B cell (primary cell): ENCODE measurements around the gene A1BG. TPM values are rescaled to one million over a fixed set of nuclear protein-coding genes. Genes with fewer than 3 reads are reported as not detected.

Experiments used
- ATAC-seq: fragments of 200-7000 bp; cut with Tn5 transposase; one replicate; pipeline ENCODE4 v1.10.0; 2021; ENCODE audit warnings: low read depth, mild to moderate bottlenecking, moderate number of reproducible peaks, moderate library complexity
- CTCF ChIA-PET: fragments of 350-600 bp; sonication (Branson Sonifier 250); formaldehyde crosslinking; loops from one replicate; lab custom pipeline; 2021; ENCODE audit warnings: antibody characterized with exemption, inconsistent platforms; lab: Charles Lee
- POLR2A ChIA-PET: fragments of 350-600 bp; sonication (Branson Sonifier 250); formaldehyde crosslinking; loops from one replicate; lab custom pipeline; 2021; ENCODE audit warnings: antibody characterized with exemption; lab: Charles Lee
- DNase-seq: peaks from one replicate; pipeline ENCODE4 v3.0.0; 2013
- H2AFZ ChIP-seq: 2 replicates; pipeline ENCODE4 v1.6.1; 2012; ENCODE audit warnings: mild to moderate bottlenecking, low read depth, low read length; ENCODE audit not compliant: insufficient read depth, poor library complexity, severe bottlenecking
- H3K27ac ChIP-seq, 2 donors: 1 replicate in 1 of 2; 2 replicates in 1 of 2; pipeline ENCODE4 v1.5.1; 2012 to 2013; ENCODE audit warnings: low read length in 2 of 2, mild to moderate bottlenecking in 2 of 2, moderate library complexity in 1 of 2
- H3K27me3 ChIP-seq, 4 experiments: fragments of 200-600 bp in 1 of 4; sonication (generic) in 1 of 4; replicated peaks in 1 of 4; 1 replicate in 2 of 4; 2 replicates in 2 of 4; pipeline versions ENCODE4 v1.6.1 to v1.7.0; 2013 to 2016; ENCODE audit warnings: low read length in 3 of 4, mild to moderate bottlenecking in 2 of 4, mixed read lengths in 1 of 4, moderate library complexity in 1 of 4; ENCODE audit not compliant: insufficient read depth in 4 of 4, control insufficient read depth in 3 of 4; ENCODE audit errors: control extremely low read depth in 1 of 4
- H3K36me3 ChIP-seq, 2 experiments: replicated peaks in 1 of 2; 1 replicate in 1 of 2; 2 replicates in 1 of 2; pipeline versions ENCODE4 v1.6.1 to v1.7.1; 2013; ENCODE audit warnings: low read length in 1 of 2; ENCODE audit not compliant: insufficient read depth in 2 of 2, control insufficient read depth in 1 of 2; ENCODE audit errors: control extremely low read depth in 1 of 2, extremely low read depth in 1 of 2
- H3K4me1 ChIP-seq, 2 donors: fragments of 200-600 bp in 1 of 2; sonication (generic) in 1 of 2; 1 replicate in 1 of 2; 2 replicates in 1 of 2; pipeline versions ENCODE4 v1.5.1 to v1.6.1; 2013 to 2017; ENCODE audit warnings: low read length in 2 of 2; ENCODE audit not compliant: control insufficient read depth in 2 of 2, insufficient read depth in 2 of 2
- H3K4me2 ChIP-seq: replicated peaks from 2 replicates; pipeline ENCODE3; 2012; ENCODE audit warnings: mild to moderate bottlenecking, low read depth, low read length; ENCODE audit not compliant: poor library complexity, severe bottlenecking
- H3K4me3 ChIP-seq, 5 experiments: fragments of 200-600 bp in 1 of 5; sonication (generic) in 1 of 5; 1 replicate in 3 of 5; 2 replicates in 2 of 5; pipeline versions ENCODE4 v1.5.1 to v1.7.0; 2011 to 2016; ENCODE audit warnings: low read length in 4 of 5, mild to moderate bottlenecking in 4 of 5, low read depth in 2 of 5, control low read depth in 1 of 5, moderate library complexity in 1 of 5; ENCODE audit not compliant: insufficient read depth in 1 of 5; ENCODE audit errors: control extremely low read depth in 1 of 5, extremely low read depth in 1 of 5
- H3K79me2 ChIP-seq: fragments of 200-600 bp; sonication (generic); one replicate; pipeline ENCODE4 v1.6.0; 2016; ENCODE audit warnings: low read length; ENCODE audit not compliant: control insufficient read depth, insufficient read depth
- H3K9ac ChIP-seq: fragments of 200-600 bp; sonication (generic); 2 replicates; pipeline ENCODE4 v1.6.1; 2017; ENCODE audit warnings: mild to moderate bottlenecking, low read length, moderate library complexity
- H3K9me3 ChIP-seq, 3 donors: one replicate each; pipeline versions ENCODE4 v1.6.1 to v1.7.1; 2013; ENCODE audit warnings: low read length in 2 of 3; ENCODE audit not compliant: control insufficient read depth in 2 of 3, insufficient read depth in 1 of 3; ENCODE audit errors: control extremely low read depth in 1 of 3
- H4K20me1 ChIP-seq: 2 replicates; pipeline ENCODE4 v1.6.0; 2012; ENCODE audit warnings: mild to moderate bottlenecking, low read length; ENCODE audit not compliant: insufficient read depth, control insufficient read depth, poor library complexity, severe bottlenecking
- H3K27ac Mint-ChIP-seq: one replicate; pipeline ENCODE4 v1.8.0; 2021; ENCODE audit warnings: mixed read lengths
- H3K27me3 Mint-ChIP-seq: one replicate; pipeline ENCODE4 v1.8.0; 2021; ENCODE audit warnings: mixed read lengths
- H3K4me1 Mint-ChIP-seq: one replicate; pipeline ENCODE4 v1.8.0; 2021; ENCODE audit warnings: mixed read lengths
- H3K4me3 Mint-ChIP-seq: one replicate; pipeline ENCODE4 v1.8.0; 2021; ENCODE audit warnings: mixed read lengths
- H3K9me3 Mint-ChIP-seq: one replicate; pipeline ENCODE4 v1.8.0; 2022; ENCODE audit warnings: mixed read lengths; ENCODE audit not compliant: insufficient read depth
- CTCF ChIP-seq: fragments of 200-600 bp; IDR thresholded peaks from one replicate; pipeline ENCODE4 v1.8.0; 2022; ENCODE audit warnings: antibody characterized with exemption, mild to moderate bottlenecking
- EZH2 ChIP-seq: IDR thresholded peaks from 2 replicates; pipeline ENCODE4 v1.6.1; 2012; ENCODE audit warnings: borderline replicate concordance, low read depth, mild to moderate bottlenecking, moderate library complexity, low read length; ENCODE audit not compliant: insufficient read depth, poor library complexity, severe bottlenecking
- WGBS: methylation state at CpG from one replicate; pipeline ENCODE4 v1.1.5; 2013; ENCODE audit warnings: missing lambda C conversion rate; ENCODE audit not compliant: insufficient coverage; 5-methylcytosine and 5-hydroxymethylcytosine counted together
- intact Hi-C: fragments of 100-400 bp; cut with micrococcal nuclease; formaldehyde crosslinking; loops from one replicate; pipeline ENCODE4 v1.10.0; 2022
- polyA plus RNA-seq: library from polyadenylated mRNA; depleted of rRNA; stranded (reverse); fragments of >200 nt; gene quantifications from 2 replicates; pipeline ENCODE4 v1.2.3, GENCODE V29; 2012
- total RNA-seq, 2 donors: library from RNA; stranded (reverse); fragments of 120-200 nt in 1 of 2; gene quantifications; 1 replicate in 1 of 2; 2 replicates in 1 of 2; pipeline versions ENCODE4 v1.2.3 to v1.2.4, GENCODE V29; 2013 to 2022

A1BG gene
- total and polyA plus RNA-seq, 2 donors (not counting 1 experiment from before 2014, with no cell fraction given) = 18.4 to 52.6 TPM

GRCh38 chr19:58398545-58398944, 45.3 kb upstream of the A1BG start:
- Mint-ChIP-seq H3K4me1 (peaks cover 7% of the 10 kb centered on the region), H3K4me3 (no peak overlapping the region), H3K27me3 (peaks cover 3% of the 10 kb centered on the region), H3K9me3 (no peaks in the 10 kb centered on the region), H3K27ac (no peak overlapping the region)
- Histone ChIP-seq H3K36me3 (peaks cover 0 to 17% of the 10 kb centered on the region in 2 experiments), H3K79me2 (peaks cover 2% of the 10 kb centered on the region), H3K9ac (no peak overlapping the region), H3K4me1 (peaks cover 10 to 21% of the 10 kb centered on the region in 2 donors), H4K20me1 (peaks cover 13% of the 10 kb centered on the region), H3K4me2 (no peak overlapping the region), H3K4me3 (no peak overlapping the region), H2AFZ (no peak overlapping the region), H3K27me3 (peaks cover 0 to 27% (median 10%) of the 10 kb centered on the region in 4 experiments), H3K27ac (no peak overlapping the region), H3K9me3 (peaks cover 0 to 12% (median 0%) of the 10 kb centered on the region in 3 donors)
- POLR2A ChIA-PET = no interaction called here
- TF ChIP-seq CTCF (no peak), EZH2 (no peak)
- CTCF ChIA-PET = no interaction called here
- DNase-seq (no peak), ATAC-seq (no peak)
- intact Hi-C loops = no loop called here
- WGBS = 100% methylated on average over 3 of the region's 6 CpGs

- no peak overlapping the region for H3K9ac ChIP-seq
- no peak for DNase-seq
- no peak for TF ChIP-seq CTCF
- TF ChIP-seq EZH2 = no peak
- H3K27me3 ChIP-seq = peaks cover 0 to 27% (median 10%) of the 10 kb centered on the region in 4 experiments
- H3K4me2 ChIP-seq = no peak overlapping the region
- peaks cover 3% of the 10 kb centered on the region for H3K27me3 Mint-ChIP-seq
- H3K36me3 ChIP-seq = peaks cover 0 to 22% of the 10 kb centered on the region in 2 experiments
- H3K4me1 Mint-ChIP-seq = peaks cover 7% of the 10 kb centered on the region
- peaks cover 0 to 12% (median 0%) of the 10 kb centered on the region in 3 donors for H3K9me3 ChIP-seq
- ChIA-PET POLR2A (no interaction called here), CTCF (no interaction called here)
- intact Hi-C loops = no loop called here
- H3K4me3 Mint-ChIP-seq = no peak overlapping the region
- 90% methylated on average over 3 of the region's 4 CpGs for WGBS
- no peak overlapping the region for H2AFZ ChIP-seq
- H3K9me3 Mint-ChIP-seq = no peaks in the 10 kb centered on the region
- H3K79me2 ChIP-seq = peaks cover 2% of the 10 kb centered on the region
- no peak for ATAC-seq
- H3K27ac ChIP-seq = no peak overlapping the region
- no peak overlapping the region for H3K4me3 ChIP-seq
- H4K20me1 ChIP-seq = peaks cover 18% of the 10 kb centered on the region
- H3K27ac Mint-ChIP-seq = no peak overlapping the region
- peaks cover 10 to 21% of the 10 kb centered on the region in 2 donors for H3K4me1 ChIP-seq
These were observed 44.8 kb upstream of the A1BG start for GRCh38 chr19:58398087-58398486.
